Ishikawa (cell line): ENCODE measurements around the gene DRGX.

Experiments used
- CEBPB ChIP-seq: IDR thresholded peaks from 2 replicates; pipeline ENCODE4 v1.6.1; 2012
- CREB1 ChIP-seq: IDR thresholded peaks from 2 replicates; pipeline ENCODE4 v1.6.1; 2012; ENCODE audit warnings: low read depth
- EGR1 ChIP-seq: IDR thresholded peaks from 2 replicates; pipeline ENCODE4 v1.6.1; 2012
- EP300 ChIP-seq: IDR thresholded peaks from 2 replicates; pipeline ENCODE4 v1.6.1; 2012; ENCODE audit warnings: borderline replicate concordance
- FOXM1 ChIP-seq: IDR thresholded peaks from 2 replicates; pipeline ENCODE4 v1.6.1; 2012; ENCODE audit warnings: low read depth, borderline replicate concordance
- MAX ChIP-seq: IDR thresholded peaks from 2 replicates; pipeline ENCODE4 v1.6.1; 2012
- NFIC ChIP-seq: IDR thresholded peaks from 2 replicates; pipeline ENCODE4 v1.6.1; 2012
- RAD21 ChIP-seq: IDR thresholded peaks from 2 replicates; pipeline ENCODE4 v1.6.1; 2012; ENCODE audit warnings: low read depth
- REST ChIP-seq: IDR thresholded peaks from 2 replicates; pipeline ENCODE4 v1.6.1; 2012; ENCODE audit warnings: low read depth, mild to moderate bottlenecking
- TAF1 ChIP-seq: IDR thresholded peaks from 2 replicates; pipeline ENCODE4 v1.6.1; 2012; ENCODE audit warnings: low read depth, mild to moderate bottlenecking
- TCF12 ChIP-seq: IDR thresholded peaks from 2 replicates; pipeline ENCODE4 v1.6.1; 2012; ENCODE audit warnings: low read depth
- USF1 ChIP-seq: IDR thresholded peaks from 2 replicates; pipeline ENCODE4 v1.6.1; 2012
- YY1 ChIP-seq: IDR thresholded peaks from 2 replicates; pipeline ENCODE4 v1.6.1; 2012; ENCODE audit warnings: low read depth
- ZBTB7A ChIP-seq: IDR thresholded peaks from 2 replicates; pipeline ENCODE4 v1.6.1; 2012; ENCODE audit warnings: low read depth

- TF ChIP-seq RAD21 (no peak), EGR1 (no peak), NFIC (no peak), YY1 (no peak), USF1 (no peak), MAX (no peak), CEBPB (no peak), REST (no peak), TAF1 (no peak), FOXM1 (no peak), CREB1 (no peak), EP300 (no peak), TCF12 (no peak), ZBTB7A (no peak)
These were observed 1.4 kb upstream of the DRGX start for GRCh38 chr10:49397036-49397999.
